HEK293 (cell line): Measurements from ENCODE around the gene CYB5R4.
"Not testable (repeated sequence)": the region's sequence is repeated elsewhere in the genome, so short reads cannot be mapped to it uniquely, and the experiment has no call there.

Experiments
- CTCF ChIA-PET: fragments of 350-600 bp; formaldehyde crosslinking; extraction: SDS; loops from one replicate; lab custom pipeline; 2021; ENCODE audit warnings: antibody characterized with exemption; lab: Yijun Ruan, JAX
- POLR2A ChIA-PET: fragments of 300-600 bp; formaldehyde crosslinking; extraction: SDS; loops from one replicate; lab custom pipeline; 2020; ENCODE audit warnings: antibody characterized with exemption, inconsistent platforms; lab: Yijun Ruan, JAX
- H3K27ac ChIP-seq: fragments of 200-500 bp; sonication (Bioruptor generic); 2 replicates; pipeline ENCODE4 v1.5.1; 2014; ENCODE audit warnings: low read depth, low read length, control low read depth, inconsistent platforms; ENCODE audit errors: extremely low read depth
- H3K36me3 ChIP-seq, 2 experiments: fragments of 200-500 bp in 1 of 2; sonication (Bioruptor generic) in 1 of 2; 1 replicate in 1 of 2; 2 replicates in 1 of 2; pipeline ENCODE4 v1.5.1; 2014 to 2017; ENCODE audit warnings: inconsistent platforms in 2 of 2, low read length in 2 of 2; ENCODE audit not compliant: control insufficient read depth in 2 of 2, insufficient read depth in 1 of 2
- H3K4me1 ChIP-seq: fragments of 200-500 bp; sonication (Bioruptor generic); 2 replicates; pipeline ENCODE4 v1.5.1; 2014; ENCODE audit warnings: mild to moderate bottlenecking, low read length, inconsistent platforms; ENCODE audit not compliant: control insufficient read depth, insufficient read depth
- H3K4me3 ChIP-seq: 2 replicates; pipeline ENCODE4 v1.5.1; 2011; ENCODE audit warnings: low read depth, mild to moderate bottlenecking, control low read depth, low read length, moderate library complexity
- H3K9me3 ChIP-seq: fragments of 200-500 bp; sonication (Bioruptor generic); 2 replicates; pipeline ENCODE4 v1.5.1; 2014; ENCODE audit warnings: low read depth, low read length, inconsistent platforms; ENCODE audit not compliant: control insufficient read depth, insufficient read depth
- ZBTB44 ChIP-seq: fragments of 450-650 bp; IDR thresholded peaks from 2 replicates; pipeline ENCODE4 v1.5.1; 2018; ENCODE audit warnings: missing biosample characterization, mild to moderate bottlenecking, missing genetic modification characterization
- ZBTB48 ChIP-seq: fragments of 450-650 bp; formaldehyde crosslinking; IDR thresholded peaks from 2 replicates; pipeline ENCODE4 v1.5.1; 2016; ENCODE audit warnings: missing biosample characterization, missing genetic modification characterization
- ZFHX2 ChIP-seq: fragments of 450-650 bp; formaldehyde crosslinking; conservative IDR thresholded peaks from 2 replicates; pipeline ENCODE4 v1.5.1; 2016; ENCODE audit warnings: missing biosample characterization, missing genetic modification characterization
- ZNF146 ChIP-seq: fragments of 450-650 bp; formaldehyde crosslinking; IDR thresholded peaks from 2 replicates; pipeline ENCODE4 v1.5.1; 2016; ENCODE audit warnings: missing biosample characterization, missing genetic modification characterization
- ZNF350 ChIP-seq: fragments of 450-650 bp; formaldehyde crosslinking; IDR thresholded peaks from 2 replicates; pipeline ENCODE4 v1.5.0; 2017; ENCODE audit warnings: missing biosample characterization, mild to moderate bottlenecking, missing genetic modification characterization
- ZXDB ChIP-seq: fragments of 450-650 bp; formaldehyde crosslinking; IDR thresholded peaks from 2 replicates; pipeline ENCODE4 v1.5.1; 2016; ENCODE audit warnings: missing biosample characterization, missing genetic modification characterization
- TF ChIP-seq, protein P1 (sequence below): fragments of 450-650 bp; formaldehyde crosslinking; IDR thresholded peaks from 2 replicates; pipeline ENCODE4 v1.5.1; 2016; ENCODE audit warnings: missing biosample characterization, missing genetic modification characterization
- TF ChIP-seq, protein P2 (sequence below): fragments of 450-650 bp; formaldehyde crosslinking; IDR thresholded peaks from 2 replicates; pipeline ENCODE4 v1.5.1; 2017; ENCODE audit warnings: missing biosample characterization, missing genetic modification characterization

The CYB5R4 gene

GRCh38 chr6:83948851-83949250 lies 89.4 kb downstream of the CYB5R4 start:
- H3K27ac ChIP-seq: no peak overlapping the region
- no peak for TF ChIP-seq ZBTB48
- H3K4me1 ChIP-seq: no peaks in the 10 kb centered on the region
- ChIA-PET CTCF (no interaction called here), POLR2A (no interaction called here)
- H3K4me3 ChIP-seq: no peak overlapping the region
- H3K9me3 ChIP-seq: no peaks in the 10 kb centered on the region
- no peaks in the 10 kb centered on the region for H3K36me3 ChIP-seq

- POLR2A ChIA-PET, H3K4me1 ChIP-seq, H3K4me3 ChIP-seq, H3K9me3 ChIP-seq, CTCF ChIA-PET, H3K27ac ChIP-seq: not testable (repeated sequence)
- TF ChIP-seq, protein P1, sequence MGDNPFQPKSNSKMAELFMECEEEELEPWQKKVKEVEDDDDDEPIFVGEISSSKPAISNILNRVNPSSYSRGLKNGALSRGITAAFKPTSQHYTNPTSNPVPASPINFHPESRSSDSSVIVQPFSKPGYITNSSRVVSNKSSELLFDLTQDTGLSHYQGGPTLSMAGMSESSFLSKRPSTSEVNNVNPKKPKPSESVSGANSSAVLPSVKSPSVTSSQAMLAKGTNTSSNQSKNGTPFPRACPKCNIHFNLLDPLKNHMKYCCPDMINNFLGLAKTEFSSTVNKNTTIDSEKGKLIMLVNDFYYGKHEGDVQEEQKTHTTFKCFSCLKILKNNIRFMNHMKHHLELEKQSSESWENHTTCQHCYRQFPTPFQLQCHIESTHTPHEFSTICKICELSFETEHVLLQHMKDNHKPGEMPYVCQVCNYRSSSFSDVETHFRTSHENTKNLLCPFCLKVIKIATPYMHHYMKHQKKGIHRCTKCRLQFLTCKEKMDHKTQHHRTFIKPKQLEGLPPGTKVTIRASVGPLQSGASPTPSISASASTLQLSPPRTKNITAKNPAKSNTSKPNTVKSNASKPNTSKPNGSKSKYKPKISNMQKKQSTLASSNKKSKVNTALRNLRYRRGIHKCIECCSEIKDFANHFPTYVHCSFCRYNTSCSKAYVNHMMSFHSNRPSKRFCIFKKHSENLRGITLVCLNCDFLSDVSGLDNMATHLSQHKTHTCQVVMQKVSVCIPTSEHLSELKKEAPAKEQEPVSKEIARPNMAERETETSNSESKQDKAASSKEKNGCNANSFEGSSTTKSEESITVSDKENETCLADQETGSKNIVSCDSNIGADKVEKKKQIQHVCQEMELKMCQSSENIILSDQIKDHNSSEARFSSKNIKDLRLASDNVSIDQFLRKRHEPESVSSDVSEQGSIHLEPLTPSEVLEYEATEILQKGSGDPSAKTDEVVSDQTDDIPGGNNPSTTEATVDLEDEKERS (tag by site-specific recombination): peak; percentile 73; the same call in 1 of the 2 replicates
- peak; percentile 98 for TF ChIP-seq ZNF146
- H3K36me3 ChIP-seq: peaks cover 0 to 13% of the 10 kb centered on the region in 2 experiments; a peak in 1 of 3 replicates
Observed at GRCh38 chr6:83951423-83951822, 91.9 kb downstream of the CYB5R4 start.

DNA sequence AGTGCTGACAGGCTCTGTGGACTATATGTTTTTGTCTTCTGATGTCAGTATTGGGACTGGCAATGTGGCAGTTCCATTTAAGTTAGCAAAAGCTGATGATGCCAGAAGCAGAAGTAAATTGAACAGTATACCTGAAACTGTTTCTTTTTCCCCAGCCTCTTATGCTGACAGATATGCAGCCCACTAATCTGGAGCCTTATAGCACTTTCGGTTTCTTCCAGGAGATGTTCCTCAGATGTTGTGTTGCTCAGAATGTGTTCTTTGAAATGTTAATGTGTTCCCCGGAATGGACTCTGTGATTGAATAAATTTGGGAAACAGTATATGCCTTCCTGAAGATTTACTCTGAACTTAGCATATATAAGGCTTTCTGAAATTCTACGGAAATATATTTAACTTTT lies 93.3 kb downstream of the CYB5R4 start:
- Histone ChIP-seq H3K9me3 (no peaks in the 10 kb centered on the region), H3K4me3 (no peak overlapping the region), H3K27ac (no peak overlapping the region), H3K36me3 (peaks cover 0 to 13% of the 10 kb centered on the region in 2 experiments; a peak in 1 of 3 replicates), H3K4me1 (no peaks in the 10 kb centered on the region)
- ChIA-PET CTCF (no interaction called here), POLR2A (no interaction called here)
- no peak for TF ChIP-seq ZFHX2
- no peak for TF ChIP-seq ZBTB44 (tag by site-specific recombination)

DNA sequence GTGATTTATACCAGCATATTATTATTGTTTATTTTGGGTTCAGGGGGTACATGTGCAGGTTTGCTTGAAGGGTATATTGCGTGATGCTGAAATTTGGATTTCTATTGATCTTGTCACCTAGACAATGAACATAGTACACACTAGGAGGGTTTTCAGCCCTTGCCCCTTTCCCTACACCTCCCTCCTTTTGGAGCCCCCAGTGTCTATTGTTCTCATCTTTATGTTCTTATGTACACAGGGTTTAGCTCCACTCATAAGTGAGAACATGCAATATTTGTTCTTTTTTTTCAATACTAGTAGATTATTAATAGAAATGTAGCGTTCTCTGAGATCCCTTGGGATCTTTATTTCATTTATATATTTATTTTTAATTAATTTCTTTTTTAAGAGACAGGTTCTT lies 94.9 kb downstream of the CYB5R4 start:
- no peaks in the 10 kb centered on the region for H3K9me3 ChIP-seq
- ChIA-PET POLR2A (no interaction called here), CTCF (no interaction called here)
- H3K27ac ChIP-seq: no peak overlapping the region
- no peak overlapping the region for H3K4me3 ChIP-seq
- TF ChIP-seq ZXDB (tag by site-specific recombination) (no peak), ZNF350 (tag by site-specific recombination) (no peak)
- TF ChIP-seq, protein P2, sequence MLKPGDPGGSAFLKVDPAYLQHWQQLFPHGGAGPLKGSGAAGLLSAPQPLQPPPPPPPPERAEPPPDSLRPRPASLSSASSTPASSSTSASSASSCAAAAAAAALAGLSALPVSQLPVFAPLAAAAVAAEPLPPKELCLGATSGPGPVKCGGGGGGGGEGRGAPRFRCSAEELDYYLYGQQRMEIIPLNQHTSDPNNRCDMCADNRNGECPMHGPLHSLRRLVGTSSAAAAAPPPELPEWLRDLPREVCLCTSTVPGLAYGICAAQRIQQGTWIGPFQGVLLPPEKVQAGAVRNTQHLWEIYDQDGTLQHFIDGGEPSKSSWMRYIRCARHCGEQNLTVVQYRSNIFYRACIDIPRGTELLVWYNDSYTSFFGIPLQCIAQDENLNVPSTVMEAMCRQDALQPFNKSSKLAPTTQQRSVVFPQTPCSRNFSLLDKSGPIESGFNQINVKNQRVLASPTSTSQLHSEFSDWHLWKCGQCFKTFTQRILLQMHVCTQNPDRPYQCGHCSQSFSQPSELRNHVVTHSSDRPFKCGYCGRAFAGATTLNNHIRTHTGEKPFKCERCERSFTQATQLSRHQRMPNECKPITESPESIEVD (tag by site-specific recombination): no peak
- H3K4me1 ChIP-seq: no peaks in the 10 kb centered on the region
- peaks cover 0 to 13% of the 10 kb centered on the region in 2 experiments; a peak in 1 of 3 replicates for H3K36me3 ChIP-seq
